Mesenchymal stem cell (in vitro differentiated cells and primary cell): ENCODE data around the gene MLLT1.

Experiments
- DNase-seq: peaks from one replicate; pipeline ENCODE4 v3.0.0-alpha.2; 2013
- H2AFZ ChIP-seq: one replicate; pipeline ENCODE4 v1.6.1; 2013; ENCODE audit warnings: low read depth, mild to moderate bottlenecking, control low read depth, inconsistent platforms, low read length, moderate library complexity
- H2AK5ac ChIP-seq: 2 replicates; pipeline ENCODE4 v1.6.1; 2013; ENCODE audit warnings: low read length, moderate library complexity, mild to moderate bottlenecking, inconsistent platforms; ENCODE audit not compliant: severe bottlenecking
- H2BK120ac ChIP-seq: one replicate; pipeline ENCODE4 v1.6.1; 2013; ENCODE audit warnings: low read depth, mild to moderate bottlenecking, inconsistent platforms, low read length, moderate library complexity
- H2BK12ac ChIP-seq, 2 experiments: one replicate each; pipeline ENCODE4 v1.6.1; 2013; ENCODE audit warnings: inconsistent platforms in 2 of 2, low read length in 2 of 2, mild to moderate bottlenecking in 2 of 2, moderate library complexity in 2 of 2, control low read depth in 1 of 2
- H2BK15ac ChIP-seq: one replicate; pipeline ENCODE4 v1.6.1; 2013; ENCODE audit warnings: mild to moderate bottlenecking, low read depth, inconsistent platforms; ENCODE audit not compliant: poor library complexity, severe bottlenecking
- H2BK5ac ChIP-seq: 2 replicates; pipeline ENCODE4 v1.6.1; 2013; ENCODE audit warnings: low read depth, mild to moderate bottlenecking, low read length, control low read depth, inconsistent platforms; ENCODE audit not compliant: poor library complexity, severe bottlenecking
- H3K14ac ChIP-seq, 2 experiments: one replicate each; pipeline ENCODE4 v1.6.1; 2013; ENCODE audit warnings: inconsistent platforms in 2 of 2, low read length in 2 of 2, control low read depth in 1 of 2, mild to moderate bottlenecking in 1 of 2, moderate library complexity in 1 of 2
- H3K18ac ChIP-seq, 2 experiments: one replicate each; pipeline ENCODE4 v1.6.1; 2013; ENCODE audit warnings: inconsistent platforms in 2 of 2, low read length in 2 of 2, control low read depth in 1 of 2, low read depth in 1 of 2, mild to moderate bottlenecking in 1 of 2
- H3K23ac ChIP-seq, 2 experiments: one replicate each; pipeline ENCODE4 v1.6.1; 2013; ENCODE audit warnings: inconsistent platforms in 2 of 2, low read length in 2 of 2, mild to moderate bottlenecking in 2 of 2, moderate library complexity in 2 of 2, control low read depth in 1 of 2
- H3K27ac ChIP-seq: 2 replicates; pipeline ENCODE4 v1.5.1; 2013; ENCODE audit warnings: mild to moderate bottlenecking, moderate library complexity, low read length, control low read depth, inconsistent platforms; ENCODE audit not compliant: poor library complexity, severe bottlenecking
- H3K27me3 ChIP-seq, 2 experiments: 2 replicates each; pipeline versions ENCODE4 v1.6.1 to v1.7.0; 2013; ENCODE audit warnings: low read length in 2 of 2, mild to moderate bottlenecking in 2 of 2, moderate library complexity in 2 of 2, control low read depth in 1 of 2, inconsistent platforms in 1 of 2; ENCODE audit not compliant: control insufficient read depth in 1 of 2, insufficient read depth in 1 of 2
- H3K36me3 ChIP-seq, 2 experiments: 2 replicates each; pipeline versions ENCODE4 v1.6.1 to v1.7.0; 2013; ENCODE audit warnings: low read length in 2 of 2, control low read depth in 1 of 2, inconsistent platforms in 1 of 2, low read depth in 1 of 2, mild to moderate bottlenecking in 1 of 2; ENCODE audit not compliant: insufficient read depth in 2 of 2, control insufficient read depth in 1 of 2
- H3K4ac ChIP-seq, 2 experiments: one replicate each; pipeline ENCODE4 v1.6.1; 2013; ENCODE audit warnings: inconsistent platforms in 2 of 2, low read length in 2 of 2, mild to moderate bottlenecking in 2 of 2, moderate library complexity in 2 of 2, control low read depth in 1 of 2, low read depth in 1 of 2
- H3K4me1 ChIP-seq: 2 replicates; pipeline ENCODE4 v1.6.1; 2013; ENCODE audit warnings: low read depth, low read length, control low read depth; ENCODE audit not compliant: control insufficient read depth, insufficient read depth
- H3K4me2 ChIP-seq: 2 replicates; pipeline ENCODE4 v1.6.1; 2013; ENCODE audit warnings: low read length, mild to moderate bottlenecking, inconsistent platforms; ENCODE audit not compliant: poor library complexity, severe bottlenecking
- H3K4me3 ChIP-seq, 2 experiments: 2 replicates each; pipeline versions ENCODE4 v1.5.1 to v1.7.0; 2013; ENCODE audit warnings: low read length in 2 of 2, mild to moderate bottlenecking in 2 of 2, control low read depth in 1 of 2, low read depth in 1 of 2; ENCODE audit not compliant: insufficient read depth in 1 of 2
- H3K79me1 ChIP-seq: replicated peaks from 2 replicates; pipeline ENCODE4 v1.6.1; 2013; ENCODE audit warnings: mild to moderate bottlenecking, control low read depth, low read length, inconsistent platforms; ENCODE audit not compliant: poor library complexity, severe bottlenecking
- H3K9ac ChIP-seq: 2 replicates; pipeline ENCODE4 v1.7.0; 2013; ENCODE audit warnings: mild to moderate bottlenecking, low read length, moderate library complexity
- H3K9me3 ChIP-seq: 2 replicates; pipeline ENCODE4 v1.7.0; 2013; ENCODE audit warnings: mild to moderate bottlenecking, low read length; ENCODE audit not compliant: control insufficient read depth
- H4K8ac ChIP-seq: one replicate; pipeline ENCODE4 v1.6.1; 2013; ENCODE audit warnings: inconsistent platforms, mild to moderate bottlenecking, low read length, moderate library complexity
- H4K91ac ChIP-seq: one replicate; pipeline ENCODE4 v1.6.1; 2013; ENCODE audit warnings: mild to moderate bottlenecking, low read length, inconsistent platforms
- WGBS: methylation state at CpG from one replicate; pipeline ENCODE4 v1.1.7; 2013; ENCODE audit warnings: mixed read lengths; 5-methylcytosine and 5-hydroxymethylcytosine counted together

MLLT1 gene

GRCh38 chr19:6270822-6271221 is 9.0 kb downstream of the MLLT1 start:
- H3K9me3 ChIP-seq = no peaks in the 10 kb centered on the region
- peaks cover 38% of the 10 kb centered on the region for H3K79me1 ChIP-seq
- no peak overlapping the region for H4K8ac ChIP-seq
- H3K27ac ChIP-seq = no peak overlapping the region
- H3K18ac ChIP-seq = peak overlapping the region; percentile 16 to 64
- H3K27me3 ChIP-seq = no peaks in the 10 kb centered on the region
- H2BK120ac ChIP-seq = no peak overlapping the region
- peak overlapping the region; percentile 7 to 64 for H2BK12ac ChIP-seq
- H2BK15ac ChIP-seq = no peak overlapping the region
- H2AK5ac ChIP-seq = no peak overlapping the region
- WGBS = 98% methylated on average over 17 of the region's 17 CpGs
- H3K36me3 ChIP-seq = peaks cover 37 to 45% of the 10 kb centered on the region in 2 experiments
- DNase-seq = no peak
- H2AFZ ChIP-seq = no peak overlapping the region
- H3K9ac ChIP-seq = peak overlapping the region; percentile 80
- H3K4me3 ChIP-seq = peak overlapping the region in 1 of 2 experiments; percentile 70
- peak overlapping the region; percentile 36 for H4K91ac ChIP-seq
- H3K4me2 ChIP-seq = no peak overlapping the region
- peaks cover 35% of the 10 kb centered on the region for H3K4me1 ChIP-seq
- no peak overlapping the region for H3K4ac ChIP-seq
- H3K23ac ChIP-seq = peak overlapping the region in 1 of 2 experiments; percentile 51
- H3K14ac ChIP-seq = peak overlapping the region in 1 of 2 experiments; percentile 39
- H2BK5ac ChIP-seq = no peak overlapping the region

- Histone ChIP-seq H2BK12ac (peak overlapping the region in 1 of 2 experiments; percentile 7), H3K18ac (no peak overlapping the region), H3K23ac (peak overlapping the region in 1 of 2 experiments; percentile 51), H4K91ac (peak overlapping the region; percentile 9), H3K4me2 (no peak overlapping the region), H3K79me1 (peaks cover 35% of the 10 kb centered on the region), H2AFZ (no peak overlapping the region), H3K4me3 (peak overlapping the region in 1 of 2 experiments; percentile 70), H2AK5ac (no peak overlapping the region), H3K9ac (peak overlapping the region; percentile 80), H3K4me1 (peaks cover 35% of the 10 kb centered on the region), H4K8ac (no peak overlapping the region), H2BK15ac (no peak overlapping the region), H3K27ac (no peak overlapping the region), H2BK5ac (no peak overlapping the region), H3K14ac (no peak overlapping the region), H2BK120ac (no peak overlapping the region), H3K4ac (no peak overlapping the region), H3K36me3 (peaks cover 37 to 39% of the 10 kb centered on the region in 2 experiments), H3K9me3 (no peaks in the 10 kb centered on the region), H3K27me3 (no peaks in the 10 kb centered on the region)
- WGBS = 95% methylated on average over 31 of the region's 31 CpGs
- DNase-seq = no peak
Measured at GRCh38 chr19:6270076-6270745, 9.6 kb downstream of the MLLT1 start.

GRCh38 chr19:6269101-6269886 is 10.5 kb downstream of the MLLT1 start:
- no peak overlapping the region for H2BK5ac ChIP-seq
- WGBS = 93% methylated on average over 32 of the region's 33 CpGs
- H2AK5ac ChIP-seq = no peak overlapping the region

GRCh38 chr19:6268382-6268771 is 11.4 kb downstream of the MLLT1 start:
- Histone ChIP-seq H3K4me1 (peaks cover 36% of the 10 kb centered on the region), H4K8ac (no peak overlapping the region), H2BK5ac (no peak overlapping the region), H2AK5ac (no peak overlapping the region), H3K4me2 (no peak overlapping the region), H3K9ac (no peak overlapping the region), H3K18ac (no peak overlapping the region), H3K36me3 (peaks cover 39 to 40% of the 10 kb centered on the region in 2 experiments), H2BK120ac (no peak overlapping the region), H2BK12ac (no peak overlapping the region), H3K4me3 (no peak overlapping the region), H4K91ac (no peak overlapping the region), H3K23ac (no peak overlapping the region), H3K4ac (no peak overlapping the region), H3K27ac (no peak overlapping the region), H3K79me1 (peaks cover 34% of the 10 kb centered on the region), H3K27me3 (no peaks in the 10 kb centered on the region), H3K9me3 (no peaks in the 10 kb centered on the region), H2AFZ (no peak overlapping the region), H2BK15ac (no peak overlapping the region), H3K14ac (no peak overlapping the region)
- no peak for DNase-seq
- WGBS = 100% methylated on average over 3 of the region's 4 CpGs

More at GRCh38 chr19:6269101-6269886, 10.5 kb downstream of the MLLT1 start:
- Histone ChIP-seq H3K4ac (peak overlapping the region in 1 of 2 experiments; percentile 15), H3K27me3 (no peaks in the 10 kb centered on the region), H3K79me1 (peaks cover 32% of the 10 kb centered on the region), H3K4me3 (no peak overlapping the region), H3K23ac (peak overlapping the region in 1 of 2 experiments; percentile 16), H3K27ac (no peak overlapping the region), H2BK15ac (no peak overlapping the region), H2BK120ac (no peak overlapping the region), H4K91ac (no peak overlapping the region), H3K9ac (no peak overlapping the region), H3K36me3 (peaks cover 36 to 37% of the 10 kb centered on the region in 2 experiments), H2BK12ac (no peak overlapping the region), H3K18ac (no peak overlapping the region), H3K4me2 (no peak overlapping the region), H4K8ac (no peak overlapping the region), H3K14ac (no peak overlapping the region), H3K4me1 (peaks cover 37% of the 10 kb centered on the region), H2AFZ (peak overlapping the region; percentile 32), H3K9me3 (no peaks in the 10 kb centered on the region)
- DNase-seq = no peak
